ENCODE measurements around the gene ADAMTS14. TPM values are rescaled to one million over a fixed set of nuclear protein-coding genes. Genes with fewer than 3 reads are reported as not detected.

Gene ADAMTS14
- total RNA-seq, 2 donors from 2014 or later, result 0.44 to 0.79 TPM

DNA sequence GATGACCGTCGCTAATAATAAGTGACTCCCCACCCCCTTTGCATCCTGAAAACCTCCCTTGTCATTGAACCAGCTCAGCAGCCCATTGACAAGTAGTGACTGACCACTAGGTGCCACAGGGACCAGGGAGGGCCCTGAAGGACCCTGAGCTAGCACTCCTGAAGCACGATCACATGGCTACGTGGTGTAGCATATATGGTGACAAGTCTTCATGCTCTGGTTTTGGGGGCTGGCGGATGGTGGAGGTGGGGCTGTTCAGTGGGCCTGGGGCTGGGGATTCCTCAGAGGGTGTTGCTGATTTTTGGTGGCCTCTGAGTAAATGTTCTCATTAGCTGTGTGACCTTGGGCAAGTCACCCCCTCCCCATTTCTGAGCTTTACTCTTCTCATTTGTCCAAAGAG is 4.7 kb downstream of the ADAMTS14 start:
- Histone ChIP-seq H3K4me1 (ENCODE audit: control insufficient read depth, insufficient read depth, low read length) (no peaks in the 10 kb centered on the region), H3K9ac (ENCODE audit: extremely low read depth, low read length, poor library complexity, severe bottlenecking) (no peak overlapping the region), H3K36me3 (ENCODE audit: control insufficient read depth, insufficient read depth, low read length) (no peaks in the 10 kb centered on the region), H3K27me3 (ENCODE audit: control insufficient read depth, insufficient read depth, low read length, poor library complexity, severe bottlenecking) (peaks cover 27% of the 10 kb centered on the region), H3K27ac (ENCODE audit: low read depth, low read length) (no peak overlapping the region), H3K9me3 (ENCODE audit: control insufficient read depth, low read length) (no peaks in the 10 kb centered on the region), H3K4me3 (ENCODE audit: low read length) (no peak overlapping the region)
- Mint-ChIP-seq H3K4me3 (no peak overlapping the region), H3K9me3 (no peaks in the 10 kb centered on the region), H3K27ac (no peak overlapping the region), H3K36me3 (ENCODE audit: low read depth) (no peaks in the 10 kb centered on the region), H3K4me1 (peaks cover 5% of the 10 kb centered on the region), H3K27me3 (ENCODE audit: insufficient read depth) (peaks cover 20% of the 10 kb centered on the region)
- no peak for DNase-seq
- TF ChIP-seq, protein P1, sequence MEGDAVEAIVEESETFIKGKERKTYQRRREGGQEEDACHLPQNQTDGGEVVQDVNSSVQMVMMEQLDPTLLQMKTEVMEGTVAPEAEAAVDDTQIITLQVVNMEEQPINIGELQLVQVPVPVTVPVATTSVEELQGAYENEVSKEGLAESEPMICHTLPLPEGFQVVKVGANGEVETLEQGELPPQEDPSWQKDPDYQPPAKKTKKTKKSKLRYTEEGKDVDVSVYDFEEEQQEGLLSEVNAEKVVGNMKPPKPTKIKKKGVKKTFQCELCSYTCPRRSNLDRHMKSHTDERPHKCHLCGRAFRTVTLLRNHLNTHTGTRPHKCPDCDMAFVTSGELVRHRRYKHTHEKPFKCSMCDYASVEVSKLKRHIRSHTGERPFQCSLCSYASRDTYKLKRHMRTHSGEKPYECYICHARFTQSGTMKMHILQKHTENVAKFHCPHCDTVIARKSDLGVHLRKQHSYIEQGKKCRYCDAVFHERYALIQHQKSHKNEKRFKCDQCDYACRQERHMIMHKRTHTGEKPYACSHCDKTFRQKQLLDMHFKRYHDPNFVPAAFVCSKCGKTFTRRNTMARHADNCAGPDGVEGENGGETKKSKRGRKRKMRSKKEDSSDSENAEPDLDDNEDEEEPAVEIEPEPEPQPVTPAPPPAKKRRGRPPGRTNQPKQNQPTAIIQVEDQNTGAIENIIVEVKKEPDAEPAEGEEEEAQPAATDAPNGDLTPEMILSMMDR (conservative IDR thresholded peaks at IDR 0.05), result peak; percentile 23
- 50 to 74% methylated on average over 2 to 5 of the region's 5 CpGs for WGBS, 2 experiments (ENCODE audit: insufficient coverage in 1 of 2, insufficient read length in 1 of 2)

DNA sequence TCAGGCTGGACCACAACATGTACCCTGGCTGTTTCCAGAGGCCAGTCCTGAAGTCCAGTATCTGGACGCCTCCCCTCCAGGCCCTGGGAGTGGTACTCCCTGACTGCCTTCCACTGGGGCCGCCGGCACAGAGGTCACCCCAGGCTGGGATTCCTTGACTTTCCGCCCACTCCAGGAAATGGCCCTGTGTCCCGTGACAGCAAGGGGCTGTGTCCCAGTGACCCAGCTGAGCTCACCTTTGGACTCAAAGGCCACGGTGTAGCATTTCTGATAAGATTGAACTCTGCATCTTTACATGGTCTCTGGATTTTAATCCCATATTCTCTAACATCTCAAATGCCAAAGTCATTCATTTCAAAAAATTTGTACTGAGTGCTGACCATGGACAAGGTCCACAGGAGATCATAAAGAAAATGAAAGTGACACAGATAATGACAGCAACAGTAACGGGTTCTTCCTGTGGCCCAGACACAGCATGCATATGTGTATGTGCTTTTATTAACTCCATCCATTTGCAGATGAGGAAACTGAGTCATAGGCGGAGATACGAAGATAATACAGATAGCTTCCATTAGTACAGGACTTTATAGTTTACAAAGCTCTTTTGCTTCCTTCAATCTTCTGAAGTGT is 5.4 kb downstream of the ADAMTS14 start:
- 88 to 90% methylated on average over 9 of the region's 9 CpGs for WGBS, 2 experiments (ENCODE audit: insufficient coverage in 1 of 2, insufficient read length in 1 of 2)
- TF ChIP-seq, protein P1 (conservative IDR thresholded peaks at IDR 0.05), result no peak
- Histone ChIP-seq H3K9me3 (ENCODE audit: control insufficient read depth, low read length) (no peaks in the 10 kb centered on the region), H3K36me3 (ENCODE audit: control insufficient read depth, insufficient read depth, low read length) (no peaks in the 10 kb centered on the region), H3K9ac (ENCODE audit: extremely low read depth, low read length, poor library complexity, severe bottlenecking) (no peak overlapping the region), H3K4me3 (ENCODE audit: low read length) (no peak overlapping the region), H3K27me3 (ENCODE audit: control insufficient read depth, insufficient read depth, low read length, poor library complexity, severe bottlenecking) (peaks cover 22% of the 10 kb centered on the region), H3K4me1 (ENCODE audit: control insufficient read depth, insufficient read depth, low read length) (no peaks in the 10 kb centered on the region), H3K27ac (ENCODE audit: low read depth, low read length) (no peak overlapping the region)
- no peaks in the 10 kb centered on the region for H3K36me3 Mint-ChIP-seq (ENCODE audit: low read depth)
- H3K9me3 Mint-ChIP-seq, result no peaks in the 10 kb centered on the region
- peaks cover 19% of the 10 kb centered on the region for H3K27me3 Mint-ChIP-seq (ENCODE audit: insufficient read depth)
- H3K27ac Mint-ChIP-seq, result no peak overlapping the region
- H3K4me1 Mint-ChIP-seq, result peaks cover 5% of the 10 kb centered on the region
- DNase-seq, result no peak
- H3K4me3 Mint-ChIP-seq, result no peak overlapping the region

DNA sequence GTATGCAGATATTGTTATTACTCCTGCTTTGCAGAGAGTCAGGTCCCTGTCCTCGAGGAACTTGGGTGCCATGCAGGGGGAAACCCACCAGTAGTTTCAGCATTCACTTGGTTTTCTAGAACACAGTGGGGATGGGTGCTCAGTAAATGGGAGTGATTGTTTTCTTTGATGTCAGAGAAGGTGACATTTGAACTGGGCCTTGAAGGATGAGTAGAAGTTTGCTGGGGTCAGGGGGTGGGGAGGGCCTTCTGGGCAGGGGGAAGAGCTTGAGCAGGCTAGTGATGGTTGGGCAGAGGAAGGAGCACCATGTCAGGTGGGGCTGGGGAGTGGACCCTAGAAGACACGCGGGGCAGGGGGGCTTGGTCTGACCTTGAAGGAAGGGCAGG is 5.9 kb downstream of the ADAMTS14 start:
- DNase-seq, result no peak
- H3K4me3 ChIP-seq (ENCODE audit: low read length), result no peak overlapping the region
- no peaks in the 10 kb centered on the region for H3K4me1 ChIP-seq (ENCODE audit: control insufficient read depth, insufficient read depth, low read length)
- Mint-ChIP-seq H3K4me3 (no peak overlapping the region), H3K36me3 (ENCODE audit: low read depth) (no peaks in the 10 kb centered on the region), H3K27ac (no peak overlapping the region), H3K27me3 (ENCODE audit: insufficient read depth) (peaks cover 15% of the 10 kb centered on the region), H3K4me1 (peaks cover 2% of the 10 kb centered on the region), H3K9me3 (no peaks in the 10 kb centered on the region)
- no peak overlapping the region for H3K9ac ChIP-seq (ENCODE audit: extremely low read depth, low read length, poor library complexity, severe bottlenecking)
- peaks cover 17% of the 10 kb centered on the region for H3K27me3 ChIP-seq (ENCODE audit: control insufficient read depth, insufficient read depth, low read length, poor library complexity, severe bottlenecking)
- no peaks in the 10 kb centered on the region for H3K36me3 ChIP-seq (ENCODE audit: control insufficient read depth, insufficient read depth, low read length)
- TF ChIP-seq, protein P1 (conservative IDR thresholded peaks at IDR 0.05), result no peak
- WGBS, 2 experiments (ENCODE audit: insufficient coverage in 1 of 2, insufficient read length in 1 of 2), result 50 to 95% methylated on average over 1 to 3 of the region's 3 CpGs
- H3K27ac ChIP-seq (ENCODE audit: low read depth, low read length), result no peak overlapping the region
- H3K9me3 ChIP-seq (ENCODE audit: control insufficient read depth, low read length), result no peaks in the 10 kb centered on the region

Measured in endodermal cell (in vitro differentiated cells).